ENCODE results near the gene RGPD3.

GRCh38 chr2:106358521-106358920 is 109.7 kb downstream of the RGPD3 start:
- TF ChIP-seq CTCF (IDR thresholded peaks at IDR 0.05) (no peak), POLR2AphosphoS5 (IDR thresholded peaks at IDR 0.05) (no peak)

Measured in prostate gland (tissue), 2 donors.